Measurements from ENCODE around the gene HLA-DRA.

Gene HLA-DRA

GRCh38 chr6:32475392-32476206, 35.9 kb downstream of the HLA-DRA start:
- H3K9me3 ChIP-seq (ENCODE audit: insufficient read depth, low read length) = peaks cover 5% of the 10 kb centered on the region; the same call in 1 of the 2 replicates
- H3K4me1 ChIP-seq (ENCODE audit: insufficient read depth, insufficient read length) = no peaks in the 10 kb centered on the region
- H3K9ac ChIP-seq (ENCODE audit: insufficient read length, low read depth) = no peak overlapping the region
- no peaks in the 10 kb centered on the region for H3K36me3 ChIP-seq (ENCODE audit: insufficient read depth, insufficient read length, low read length)
- TF ChIP-seq ZNF274 (IDR thresholded peaks at IDR 0.05; ENCODE audit: low read depth, low read length) (no peak), SUZ12 (IDR thresholded peaks at IDR 0.05; ENCODE audit: extremely low read depth, insufficient read depth, insufficient read length) (no peak), YY1 (IDR thresholded peaks at IDR 0.05; ENCODE audit: insufficient read depth, insufficient read length) (no peak)
- H3K27me3 ChIP-seq (ENCODE audit: insufficient read depth, insufficient read length) = no peaks in the 10 kb centered on the region
- no peak overlapping the region for H3K4me3 ChIP-seq (ENCODE audit: insufficient read length, low read depth)
- DNase-seq (ENCODE audit: low read depth, low spot score) = no peak

GRCh38 chr6:32483968-32484613, 44.4 kb downstream of the HLA-DRA start:
- Histone ChIP-seq H3K27me3 (ENCODE audit: insufficient read depth, insufficient read length) (no peaks in the 10 kb centered on the region), H3K4me3 (ENCODE audit: insufficient read length, low read depth) (no peak overlapping the region), H3K4me1 (ENCODE audit: insufficient read depth, insufficient read length) (no peaks in the 10 kb centered on the region), H3K9ac (ENCODE audit: insufficient read length, low read depth) (no peak overlapping the region), H3K9me3 (ENCODE audit: insufficient read depth, low read length) (no peaks in the 10 kb centered on the region), H3K36me3 (ENCODE audit: insufficient read depth, insufficient read length, low read length) (no peaks in the 10 kb centered on the region)
- no peak for DNase-seq (ENCODE audit: low read depth, low spot score)
- TF ChIP-seq ZNF274 (IDR thresholded peaks at IDR 0.05; ENCODE audit: low read depth, low read length) = no peak

DNA sequence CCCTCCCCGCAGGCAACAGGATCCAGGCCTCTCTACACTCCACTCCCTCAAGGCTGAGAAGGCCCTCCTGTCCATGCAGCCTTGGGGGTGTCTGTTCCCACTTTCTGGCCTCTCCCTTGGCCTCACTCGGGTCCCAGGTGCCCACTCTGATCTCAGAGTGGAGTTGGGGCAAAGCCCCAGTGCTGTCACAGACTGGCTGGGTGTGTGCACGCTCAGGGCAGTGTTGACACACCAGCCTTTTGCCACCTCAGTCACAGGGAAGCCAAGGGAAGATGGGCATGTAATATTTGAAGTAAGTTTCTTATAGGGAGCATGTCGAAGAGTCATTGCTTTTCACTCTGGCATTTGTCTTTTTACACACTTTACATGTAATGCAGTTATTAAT, 44.9 kb downstream of the HLA-DRA start:
- Histone ChIP-seq H3K9ac (ENCODE audit: insufficient read length, low read depth) (no peak overlapping the region), H3K4me3 (ENCODE audit: insufficient read length, low read depth) (no peak overlapping the region), H3K27me3 (ENCODE audit: insufficient read depth, insufficient read length) (no peaks in the 10 kb centered on the region), H3K9me3 (ENCODE audit: insufficient read depth, low read length) (no peaks in the 10 kb centered on the region), H3K36me3 (ENCODE audit: insufficient read depth, insufficient read length, low read length) (no peaks in the 10 kb centered on the region), H3K4me1 (ENCODE audit: insufficient read depth, insufficient read length) (no peaks in the 10 kb centered on the region)
- TF ChIP-seq SUZ12 (IDR thresholded peaks at IDR 0.05; ENCODE audit: extremely low read depth, insufficient read depth, insufficient read length) (no peak), ZNF274 (IDR thresholded peaks at IDR 0.05; ENCODE audit: low read depth, low read length) (no peak), YY1 (IDR thresholded peaks at IDR 0.05; ENCODE audit: insufficient read depth, insufficient read length) (no peak)
- no peak for DNase-seq (ENCODE audit: low read depth, low spot score)

GRCh38 chr6:32488083-32488482, 48.4 kb downstream of the HLA-DRA start:
- Histone ChIP-seq H3K4me1 (ENCODE audit: insufficient read depth, insufficient read length) (no peaks in the 10 kb centered on the region), H3K36me3 (ENCODE audit: insufficient read depth, insufficient read length, low read length) (no peaks in the 10 kb centered on the region), H3K27me3 (ENCODE audit: insufficient read depth, insufficient read length) (no peaks in the 10 kb centered on the region), H3K9ac (ENCODE audit: insufficient read length, low read depth) (no peak overlapping the region), H3K4me3 (ENCODE audit: insufficient read length, low read depth) (no peak overlapping the region), H3K9me3 (ENCODE audit: insufficient read depth, low read length) (no peaks in the 10 kb centered on the region)
- no peak for DNase-seq (ENCODE audit: low read depth, low spot score)
- no peak for TF ChIP-seq SUZ12 (IDR thresholded peaks at IDR 0.05; ENCODE audit: extremely low read depth, insufficient read depth, insufficient read length)

- no peak for DNase-seq (ENCODE audit: low read depth, low spot score)
- Histone ChIP-seq H3K4me1 (ENCODE audit: insufficient read depth, insufficient read length) (no peaks in the 10 kb centered on the region), H3K9me3 (ENCODE audit: insufficient read depth, low read length) (no peaks in the 10 kb centered on the region), H3K27me3 (ENCODE audit: insufficient read depth, insufficient read length) (no peaks in the 10 kb centered on the region), H3K36me3 (ENCODE audit: insufficient read depth, insufficient read length, low read length) (no peaks in the 10 kb centered on the region), H3K9ac (ENCODE audit: insufficient read length, low read depth) (no peak overlapping the region), H3K4me3 (ENCODE audit: insufficient read length, low read depth) (no peak overlapping the region)
- TF ChIP-seq ZNF274 (IDR thresholded peaks at IDR 0.05; ENCODE audit: low read depth, low read length) (no peak), SUZ12 (IDR thresholded peaks at IDR 0.05; ENCODE audit: extremely low read depth, insufficient read depth, insufficient read length) (no peak), YY1 (IDR thresholded peaks at IDR 0.05; ENCODE audit: insufficient read depth, insufficient read length) (no peak)
Observed at GRCh38 chr6:32491700-32492099, 52.0 kb downstream of the HLA-DRA start.

- H3K9me3 ChIP-seq (ENCODE audit: insufficient read depth, low read length) = no peaks in the 10 kb centered on the region
- no peak overlapping the region for H3K4me3 ChIP-seq (ENCODE audit: insufficient read length, low read depth)
- no peaks in the 10 kb centered on the region for H3K27me3 ChIP-seq (ENCODE audit: insufficient read depth, insufficient read length)
- DNase-seq (ENCODE audit: low read depth, low spot score) = no peak
- H3K4me1 ChIP-seq (ENCODE audit: insufficient read depth, insufficient read length) = no peaks in the 10 kb centered on the region
- H3K9ac ChIP-seq (ENCODE audit: insufficient read length, low read depth) = no peak overlapping the region
- TF ChIP-seq SUZ12 (IDR thresholded peaks at IDR 0.05; ENCODE audit: extremely low read depth, insufficient read depth, insufficient read length) (no peak), ZNF274 (IDR thresholded peaks at IDR 0.05; ENCODE audit: low read depth, low read length) (no peak), YY1 (IDR thresholded peaks at IDR 0.05; ENCODE audit: insufficient read depth, insufficient read length) (no peak)
- H3K36me3 ChIP-seq (ENCODE audit: insufficient read depth, insufficient read length, low read length) = no peaks in the 10 kb centered on the region
Observed at GRCh38 chr6:32492351-32492750, 52.7 kb downstream of the HLA-DRA start.
